HG02885 (cell line): ENCODE results near the gene MAP4.
"Not testable (repeated sequence)": the region's sequence is repeated elsewhere in the genome, so short reads cannot be mapped to it uniquely, and the experiment has no call there.

ENCODE experiments used
- ATAC-seq: cut with Tn5 transposase; IDR thresholded peaks from one replicate; pipeline ENCODE4 v1.9.1; 2021; ENCODE audit warnings: mild to moderate bottlenecking; ENCODE audit not compliant: unreplicated experiment, poor library complexity

The MAP4 gene

DNA sequence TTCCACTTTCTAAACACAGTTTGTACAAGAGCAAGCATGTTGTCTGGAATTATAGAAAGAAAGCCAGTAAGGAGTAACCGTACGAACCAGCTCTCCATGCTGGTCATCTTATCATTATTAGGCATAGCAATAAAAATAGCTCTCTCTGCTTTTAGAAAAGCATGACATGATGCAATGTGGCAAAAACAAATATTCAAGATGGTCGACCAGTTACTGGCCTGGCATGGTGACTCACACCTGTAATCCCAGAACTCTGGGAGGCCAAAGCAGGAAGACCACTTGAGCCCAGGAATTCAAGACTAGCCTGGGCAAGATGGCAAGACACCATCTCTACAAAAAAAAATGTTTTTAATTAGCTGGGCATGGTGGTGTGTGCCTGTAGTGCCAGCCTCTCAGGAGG lies 2.6 kb upstream of the MAP4 start:
- no peak for ATAC-seq

DNA sequence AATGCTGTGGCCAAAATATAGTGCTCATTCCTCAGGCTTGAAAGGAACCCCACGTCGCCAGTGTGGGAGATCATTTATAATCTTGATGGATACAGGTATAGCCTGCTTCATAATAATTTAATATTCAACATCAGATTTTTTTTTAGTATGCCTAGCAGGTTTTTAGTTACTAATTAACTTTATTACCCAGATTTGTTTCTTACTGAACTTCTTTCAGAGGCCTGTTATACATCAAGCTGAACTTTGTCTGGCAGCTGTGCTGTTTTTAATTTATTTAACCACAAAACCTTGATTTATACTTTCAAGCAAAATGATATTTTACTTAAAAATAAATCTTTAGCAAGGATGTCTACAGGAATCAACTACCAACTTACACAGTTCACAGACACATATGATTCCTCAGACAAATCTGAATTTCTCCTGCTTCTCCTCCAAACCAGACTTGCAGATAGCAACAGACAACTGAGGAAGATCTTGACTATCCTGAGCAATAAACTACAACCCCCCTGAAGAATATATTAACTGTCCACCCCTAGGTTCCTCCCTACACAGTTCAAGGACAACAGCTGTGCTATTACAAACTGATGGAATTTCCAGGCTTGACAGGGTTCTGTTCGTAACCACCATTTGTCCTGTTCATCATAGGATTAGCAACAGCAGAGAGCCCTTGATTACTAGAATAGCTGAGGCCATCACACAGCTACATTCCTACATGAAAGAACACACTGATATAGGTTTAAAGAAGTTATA lies 610 bp downstream of the MAP4 start:
- no peak for ATAC-seq

DNA sequence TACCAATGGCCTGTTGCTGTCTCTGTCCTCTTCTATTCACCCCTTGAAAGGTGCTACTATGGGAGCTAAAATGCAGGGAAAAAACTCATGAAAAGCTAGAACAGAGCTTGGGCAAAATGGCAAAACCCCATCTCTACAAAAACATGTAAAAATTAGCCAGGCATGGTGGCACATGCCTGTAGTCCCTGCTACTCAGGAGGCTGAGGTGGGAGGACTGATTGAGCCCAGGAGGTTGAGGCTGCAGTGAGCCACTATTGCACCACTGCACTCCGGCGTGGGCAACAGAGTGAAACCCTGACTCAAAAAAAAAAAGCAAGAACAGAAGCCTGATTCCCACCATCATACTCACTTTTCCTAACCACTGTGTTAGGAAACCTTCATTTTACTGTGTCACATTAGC lies 1.9 kb downstream of the MAP4 start:
- ATAC-seq = no peak

DNA sequence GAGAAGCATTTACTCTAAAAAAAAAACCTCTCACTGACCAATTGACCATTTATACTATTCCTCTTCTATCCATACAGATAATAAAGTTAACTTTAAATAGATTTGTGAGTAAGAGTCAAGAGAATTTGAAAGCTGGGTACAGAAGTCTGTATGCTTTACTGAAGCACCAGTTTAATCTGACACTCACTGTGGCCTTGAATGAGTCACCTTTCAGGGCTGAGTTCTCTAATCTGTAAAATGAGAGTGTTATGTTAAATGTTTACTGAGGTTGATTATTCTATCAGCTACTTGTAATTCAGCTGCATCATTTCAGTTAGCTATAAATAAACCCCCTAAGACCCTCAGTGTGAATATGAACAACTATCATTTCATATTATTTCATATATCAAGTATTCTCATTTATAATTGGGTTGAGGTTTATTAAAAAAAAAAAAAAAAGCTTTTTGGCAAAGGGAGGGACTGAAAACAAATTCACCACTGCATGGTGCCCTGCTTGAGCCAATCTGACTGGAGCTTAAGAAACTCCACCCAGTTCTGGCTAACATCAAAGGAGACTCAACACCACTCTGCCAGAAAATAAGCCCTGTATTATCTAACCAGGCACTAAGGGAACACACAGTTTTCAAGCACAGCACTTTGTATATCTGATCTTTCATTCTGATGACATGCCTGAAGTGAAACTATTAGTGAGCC lies 2.8 kb downstream of the MAP4 start:
- ATAC-seq = no peak

DNA sequence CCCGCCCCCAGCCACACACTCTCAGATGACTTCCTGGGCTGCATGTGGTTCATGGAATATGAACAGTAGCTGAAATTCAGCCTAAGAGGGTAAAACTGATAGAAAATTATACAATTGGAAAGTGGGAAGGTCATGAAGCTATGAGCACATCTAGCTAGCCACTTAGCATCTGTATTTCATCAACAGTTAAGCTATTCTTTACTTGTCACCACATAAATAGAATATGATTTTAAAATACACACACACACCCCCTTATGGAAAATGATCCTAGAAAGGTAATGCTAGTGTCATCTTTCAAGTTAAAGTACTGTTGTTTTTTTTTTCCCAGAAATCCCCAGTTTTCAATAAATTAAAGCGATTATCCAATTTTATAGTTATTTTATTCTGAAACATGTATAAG lies 3.6 kb downstream of the MAP4 start:
- ATAC-seq = no peak

DNA sequence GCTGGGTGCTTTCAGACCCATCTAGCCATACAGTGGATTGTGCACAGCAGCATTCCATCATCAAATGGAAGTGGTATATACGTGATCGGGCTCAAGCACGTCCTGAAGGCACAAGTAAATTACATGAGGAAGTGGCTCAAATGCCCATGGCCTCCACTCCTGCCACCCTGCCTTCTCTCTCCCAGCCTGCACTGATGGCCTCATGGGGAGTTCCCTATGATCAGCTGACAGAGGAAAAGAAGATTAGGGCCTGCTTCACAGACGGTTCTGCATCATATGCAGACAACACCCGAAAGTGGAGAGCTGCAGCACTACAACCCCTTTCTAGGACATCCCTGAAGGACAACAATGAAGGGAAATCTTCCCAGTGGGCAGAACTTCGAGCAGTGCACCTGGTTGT lies 8.2 kb downstream of the MAP4 start:
- not testable (repeated sequence) for ATAC-seq

DNA sequence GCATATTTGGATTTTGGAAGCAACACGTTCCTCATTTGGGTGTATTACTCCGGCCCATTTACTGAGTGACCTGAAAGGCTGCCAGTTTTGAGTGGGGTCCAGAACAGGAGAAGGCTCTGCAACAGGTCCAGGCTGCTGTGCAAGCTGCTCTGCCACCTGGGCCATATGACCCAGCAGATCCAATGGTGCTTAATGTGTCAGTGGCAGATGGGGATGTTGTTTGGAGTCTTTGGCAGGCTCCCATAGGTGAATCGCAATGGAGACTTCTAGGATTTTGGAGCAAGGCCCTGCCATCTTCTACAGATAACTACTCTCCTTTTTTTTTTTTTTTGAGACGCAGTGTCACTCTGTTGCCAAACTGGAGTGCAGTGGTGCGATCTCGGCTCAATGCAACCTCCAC lies 8.9 kb downstream of the MAP4 start:
- not testable (repeated sequence) for ATAC-seq

DNA sequence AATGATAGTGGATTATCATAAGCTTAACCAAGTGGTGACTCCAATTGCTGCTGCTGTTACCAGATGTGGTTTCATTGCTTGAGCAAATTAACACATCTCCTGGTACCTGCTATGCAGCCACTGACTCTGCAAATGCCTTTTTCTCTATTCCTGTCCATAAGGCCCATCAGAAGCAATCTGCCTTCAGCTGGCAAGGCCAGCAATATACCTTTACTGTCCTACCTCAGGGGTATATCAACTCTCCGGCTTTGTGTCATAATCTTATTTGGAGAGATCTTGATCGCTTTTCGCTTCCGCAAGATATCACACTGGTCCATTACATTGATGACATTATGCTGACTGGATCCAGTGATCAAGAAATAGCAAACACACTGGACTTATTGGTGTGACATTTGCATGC lies 9.4 kb downstream of the MAP4 start:
- not testable (repeated sequence) for ATAC-seq

DNA sequence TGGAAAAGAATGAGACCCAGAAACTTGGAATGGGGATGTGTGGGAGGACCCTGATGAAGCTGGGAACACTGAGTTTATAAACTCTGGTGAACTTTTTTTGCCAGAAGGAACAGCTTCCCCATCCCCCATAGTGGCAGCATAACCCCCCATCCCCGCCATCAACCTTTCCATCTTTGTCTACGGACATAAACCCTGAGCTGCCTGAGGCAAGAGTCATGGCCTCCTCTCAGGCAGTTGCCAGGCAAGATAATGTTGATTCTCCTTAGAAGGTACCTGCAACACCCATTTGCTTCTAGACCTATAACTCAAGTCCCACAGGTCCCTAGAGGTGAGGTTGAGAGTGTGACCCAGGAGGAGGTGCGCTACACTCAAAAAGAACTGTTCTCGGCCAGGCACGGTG lies 11.5 kb downstream of the MAP4 start:
- no peak for ATAC-seq

DNA sequence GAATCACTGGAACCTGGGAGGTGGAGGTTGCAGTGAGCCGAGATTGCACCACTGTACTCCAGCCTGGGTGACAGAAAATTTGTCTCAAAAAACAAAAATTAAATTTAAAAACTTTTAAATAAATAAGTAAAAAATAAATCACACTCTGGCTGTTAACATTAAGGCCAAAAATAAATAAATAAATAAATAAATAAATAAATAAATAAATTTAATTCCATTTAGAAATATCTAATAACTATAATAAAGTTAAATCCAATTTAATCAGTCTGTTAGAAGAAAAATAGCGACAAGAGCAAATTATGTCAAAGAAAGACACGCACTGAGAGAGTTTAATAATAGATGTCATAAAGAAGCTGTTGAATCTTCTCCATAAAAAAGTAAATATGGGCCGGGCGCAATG lies 13.4 kb downstream of the MAP4 start:
- no peak for ATAC-seq

DNA sequence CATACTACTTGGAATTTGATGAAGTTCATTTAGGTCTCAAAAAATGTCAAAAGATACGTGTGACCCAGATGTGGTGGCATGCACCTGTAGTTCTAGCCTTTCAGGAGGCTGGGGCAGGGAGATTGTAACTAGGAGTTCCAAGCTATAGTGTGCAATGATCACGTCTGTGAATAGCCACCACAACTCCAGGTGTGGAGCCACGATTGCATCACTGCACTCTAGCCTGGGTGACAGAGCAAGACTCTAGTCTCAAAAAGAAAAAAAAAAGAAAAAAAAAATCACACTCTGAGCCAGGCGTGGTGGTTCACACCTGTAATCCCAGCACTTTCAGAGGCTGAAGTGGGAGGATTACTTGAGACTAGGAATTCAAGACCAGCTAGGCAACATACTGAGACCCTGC lies 14.2 kb downstream of the MAP4 start:
- no peak for ATAC-seq

DNA sequence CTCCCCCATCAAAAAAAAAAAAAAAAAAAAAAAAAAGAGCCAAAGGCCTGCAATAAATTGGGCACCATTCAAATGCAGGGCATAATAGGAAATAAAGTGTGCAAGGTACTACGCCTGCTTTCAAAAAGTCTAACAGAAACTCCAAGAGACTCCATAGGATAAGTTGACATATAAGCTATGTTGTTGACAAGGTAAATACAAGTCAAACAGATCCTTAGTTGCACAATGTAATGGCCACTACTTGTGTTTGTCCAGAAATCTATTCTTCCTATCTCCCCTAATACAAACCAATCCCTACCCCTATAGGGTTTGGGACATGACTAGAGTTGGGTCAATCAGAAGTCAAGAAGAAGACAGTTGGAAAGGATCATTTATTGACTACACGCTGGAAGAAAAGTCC lies 16.0 kb downstream of the MAP4 start:
- ATAC-seq = no peak

DNA sequence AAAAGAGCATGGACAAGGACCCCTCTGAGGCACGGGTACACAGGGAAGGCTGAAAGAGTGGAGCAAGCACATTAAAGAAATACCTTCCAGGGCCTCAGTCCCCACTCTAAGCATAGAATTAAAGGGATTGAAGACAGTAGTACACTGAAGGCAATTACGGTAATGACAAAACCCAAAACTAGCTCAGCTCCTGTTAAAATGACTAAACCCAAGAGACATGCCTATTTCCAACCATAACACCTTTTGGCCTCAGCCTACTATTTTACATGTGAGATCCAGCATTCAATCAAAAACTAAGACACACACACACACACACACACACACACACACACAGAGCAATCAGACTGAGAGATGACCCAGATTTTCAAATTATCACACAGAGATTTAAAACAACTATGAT lies 19.8 kb downstream of the MAP4 start:
- no peak for ATAC-seq

DNA sequence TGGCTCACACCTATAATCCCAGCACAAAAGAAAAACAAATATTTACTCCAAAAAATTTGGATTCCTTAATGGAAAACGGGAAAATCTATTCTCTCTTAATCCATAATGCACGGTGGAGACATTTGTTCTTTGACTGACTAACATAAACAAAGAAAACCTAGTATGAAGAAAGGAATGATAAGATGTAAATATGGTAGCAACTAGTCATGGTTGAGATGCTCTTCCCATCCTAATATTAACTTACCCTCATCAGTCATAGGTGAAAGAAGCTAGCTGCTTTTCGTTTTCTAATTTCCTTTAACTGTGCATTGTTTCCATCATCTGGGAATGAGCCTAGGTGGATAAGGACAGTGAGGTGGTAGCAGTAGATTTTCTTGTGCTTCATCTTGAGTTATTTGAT lies 22.0 kb downstream of the MAP4 start:
- ATAC-seq = no peak

DNA sequence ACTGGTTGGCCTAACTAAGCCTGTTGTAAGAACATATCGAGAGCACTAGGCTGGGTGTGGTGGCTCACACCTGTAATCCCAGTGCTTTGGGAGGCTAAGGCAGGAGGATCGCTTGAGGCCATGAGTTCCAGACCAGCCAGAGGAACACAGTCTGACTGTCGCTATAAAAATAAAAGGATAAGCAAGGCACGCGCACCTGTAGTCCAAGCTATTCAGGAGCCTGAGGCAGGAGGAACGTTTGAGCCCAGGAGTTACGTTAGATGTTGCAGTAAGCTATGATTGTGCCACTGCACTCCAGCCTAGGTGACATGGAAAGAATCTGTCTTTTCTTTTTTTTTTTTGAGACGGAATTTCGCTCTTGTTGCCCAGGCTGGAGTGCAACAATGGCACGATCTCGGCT lies 24.9 kb downstream of the MAP4 start:
- no peak for ATAC-seq

DNA sequence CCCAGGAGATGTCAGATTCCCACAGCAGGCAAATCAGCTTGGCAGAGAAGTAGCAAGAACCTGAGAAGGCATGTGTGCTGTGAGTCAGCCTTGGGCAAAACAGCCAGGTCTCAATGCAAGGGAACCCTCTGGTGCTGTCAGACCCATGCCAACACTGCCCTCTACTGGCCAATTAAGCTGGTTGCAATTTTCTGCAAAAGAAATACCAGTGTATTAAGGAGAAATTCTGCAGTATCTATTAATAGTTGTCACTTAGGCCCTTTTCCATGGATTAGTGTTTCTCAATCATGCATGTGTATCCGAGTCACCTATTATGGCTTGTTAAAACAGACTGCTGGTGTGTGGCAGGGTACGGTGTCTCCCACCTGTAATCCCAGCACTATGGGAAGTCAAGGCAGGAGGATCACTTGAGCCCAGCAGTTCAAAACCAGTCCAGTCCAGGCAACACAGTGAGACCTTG lies 26.2 kb downstream of the MAP4 start:
- no peak for ATAC-seq

DNA sequence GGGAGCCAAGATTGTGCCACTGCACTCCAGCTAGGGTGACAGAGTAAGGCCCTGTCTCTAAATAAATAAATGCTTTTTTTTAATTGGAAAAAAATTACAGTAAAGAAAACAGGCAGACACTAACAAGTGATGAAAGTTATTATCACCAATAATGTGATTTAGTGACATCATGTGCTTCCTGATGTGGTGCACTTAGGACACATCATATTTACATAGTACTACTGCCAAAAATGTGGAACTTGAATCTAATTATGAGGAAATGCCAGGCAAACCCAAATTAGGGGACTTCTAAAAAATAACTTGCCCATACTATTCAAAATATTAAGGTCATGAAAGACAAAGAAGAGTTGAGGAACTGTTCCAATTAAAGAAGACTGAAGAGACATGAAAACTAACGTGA lies 30.8 kb downstream of the MAP4 start:
- no peak for ATAC-seq

DNA sequence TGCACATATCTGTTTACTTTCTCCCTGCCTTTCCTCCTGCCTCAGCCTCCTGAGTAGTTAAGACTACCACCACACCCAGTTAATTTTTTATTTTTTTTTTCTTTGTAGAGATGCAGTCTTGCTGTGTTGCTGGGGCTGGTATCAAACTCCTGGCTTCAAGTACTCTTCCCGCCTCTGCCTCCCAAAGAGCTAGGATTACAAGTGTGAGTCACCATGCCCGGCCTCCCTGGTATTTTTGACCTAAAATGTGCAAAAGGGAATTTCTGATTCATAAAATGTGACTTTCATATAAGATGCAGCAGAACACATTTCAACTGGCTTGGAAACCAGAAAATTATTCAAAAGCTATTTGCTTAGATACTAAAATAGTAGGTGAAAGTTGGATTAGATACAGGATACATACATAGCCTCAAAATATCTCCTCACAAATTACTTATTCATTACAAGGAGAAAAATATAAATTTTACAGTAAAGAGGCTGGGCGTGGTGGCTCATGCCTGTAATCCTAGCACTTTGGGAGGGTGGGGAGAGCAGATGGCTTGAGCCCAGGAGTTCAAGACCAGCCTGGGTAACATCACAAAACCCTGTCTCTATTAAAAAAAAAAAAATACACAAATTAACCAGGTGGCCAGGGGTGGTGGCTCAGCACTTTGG lies 32.0 kb downstream of the MAP4 start:
- no peak for ATAC-seq

DNA sequence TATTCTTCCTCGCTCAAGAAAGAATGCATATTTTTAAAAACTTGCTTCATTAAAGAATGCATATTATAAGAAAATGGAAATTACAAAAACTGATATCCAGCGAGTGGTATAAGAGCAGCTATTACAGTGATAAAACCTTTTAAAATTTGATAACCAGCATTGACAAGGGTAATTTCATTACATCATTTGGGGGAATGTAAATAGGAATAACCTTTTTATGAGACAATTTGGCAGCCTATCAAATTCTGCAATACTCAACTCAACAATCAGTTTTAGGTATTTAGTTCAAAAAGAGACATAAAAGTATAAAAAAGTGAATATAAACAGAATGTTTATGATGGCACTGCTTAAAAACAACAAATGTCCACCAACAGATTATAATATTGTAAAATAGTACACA lies 35.4 kb downstream of the MAP4 start:
- ATAC-seq = no peak

DNA sequence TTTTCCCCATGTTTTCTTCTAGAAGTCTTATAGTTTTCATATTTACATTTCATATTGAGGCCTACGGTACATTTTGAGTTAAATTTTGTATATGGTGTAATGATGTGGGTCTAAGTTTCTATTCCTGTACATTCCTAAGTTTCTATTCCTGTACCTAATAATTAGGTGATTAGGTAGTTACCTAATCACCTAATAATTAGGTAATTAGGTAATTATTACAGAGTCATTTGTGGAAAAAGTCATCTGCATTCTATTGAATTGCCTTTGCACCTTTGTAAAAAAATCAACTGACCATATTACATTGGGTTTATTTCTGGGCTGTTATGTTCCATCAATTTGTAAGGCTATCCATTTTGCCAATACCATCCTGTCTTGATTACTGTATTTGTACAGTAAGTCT lies 37.1 kb downstream of the MAP4 start:
- no peak for ATAC-seq

DNA sequence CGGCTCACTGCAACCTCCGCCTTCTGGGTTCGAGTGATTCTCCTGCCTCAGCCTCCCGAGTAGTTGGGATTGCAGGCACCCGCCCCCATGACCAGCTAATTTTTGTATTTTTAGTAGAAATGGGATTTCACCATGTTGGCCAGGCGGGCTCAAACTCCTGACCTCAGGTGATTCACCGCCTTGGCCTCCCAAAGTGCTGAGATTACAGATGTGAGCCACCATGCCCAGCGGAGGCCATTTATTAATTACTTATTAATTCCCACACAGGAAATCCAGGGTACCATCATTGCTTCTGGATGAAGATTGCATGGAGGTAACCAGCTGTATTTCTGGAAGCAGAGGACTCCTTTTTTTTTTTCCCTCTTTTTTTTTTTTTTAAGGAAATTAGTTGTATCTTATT lies 37.8 kb downstream of the MAP4 start:
- ATAC-seq = no peak
